Subcutaneous abdominal adipose tissue (tissue), 5 donors: ENCODE data around the gene PEPD.

Source experiments
- H3K27ac ChIP-seq: one replicate; pipeline ENCODE4 v1.7.0; 2013; ENCODE audit warnings: low read depth, mild to moderate bottlenecking, inconsistent platforms, low read length, moderate library complexity
- H3K27me3 ChIP-seq, 5 donors: one replicate each; pipeline ENCODE4 v1.7.0; 2013; ENCODE audit warnings: low read length in 5 of 5, inconsistent platforms in 1 of 5; ENCODE audit not compliant: control insufficient read depth in 5 of 5, insufficient read depth in 4 of 5
- H3K36me3 ChIP-seq, 5 donors: one replicate each; pipeline ENCODE4 v1.7.0; 2013; ENCODE audit warnings: low read length in 5 of 5; ENCODE audit not compliant: control insufficient read depth in 5 of 5, insufficient read depth in 5 of 5
- H3K4me1 ChIP-seq, 5 donors: one replicate each; pipeline ENCODE4 v1.7.0; 2013; ENCODE audit warnings: low read length in 5 of 5, mild to moderate bottlenecking in 3 of 5, moderate library complexity in 1 of 5; ENCODE audit not compliant: control insufficient read depth in 5 of 5, insufficient read depth in 5 of 5
- H3K4me3 ChIP-seq, 5 donors: one replicate each; pipeline ENCODE4 v1.7.0; 2013; ENCODE audit warnings: low read length in 5 of 5, low read depth in 1 of 5
- H3K9ac ChIP-seq, 5 donors: one replicate each; pipeline ENCODE4 v1.7.0; 2013; ENCODE audit warnings: low read length in 5 of 5, mild to moderate bottlenecking in 4 of 5, moderate library complexity in 3 of 5
- H3K9me3 ChIP-seq, 5 donors: one replicate each; pipeline ENCODE4 v1.7.0; 2013; ENCODE audit warnings: low read length in 5 of 5; ENCODE audit not compliant: control insufficient read depth in 5 of 5
- donor health status: healthy.
- donor health status: healthy.
- donor health status: healthy.
- donor health status: healthy.
- donor health status: healthy.

The PEPD gene

GRCh38 chr19:33405553-33406461, 115.8 kb downstream of the PEPD start:
- peaks cover 0 to 29% (median 18%) of the 10 kb centered on the region in 5 donors for H3K36me3 ChIP-seq
- H3K27me3 ChIP-seq: no peaks in the 10 kb centered on the region
- H3K9me3 ChIP-seq: no peaks in the 10 kb centered on the region
- H3K4me3 ChIP-seq: peak overlapping the region in 1 of 5 donors; percentile 15
- H3K9ac ChIP-seq: no peak overlapping the region
- peak overlapping the region; percentile 32 for H3K27ac ChIP-seq
- peaks cover 3 to 48% (median 38%) of the 10 kb centered on the region in 5 donors for H3K4me1 ChIP-seq

DNA sequence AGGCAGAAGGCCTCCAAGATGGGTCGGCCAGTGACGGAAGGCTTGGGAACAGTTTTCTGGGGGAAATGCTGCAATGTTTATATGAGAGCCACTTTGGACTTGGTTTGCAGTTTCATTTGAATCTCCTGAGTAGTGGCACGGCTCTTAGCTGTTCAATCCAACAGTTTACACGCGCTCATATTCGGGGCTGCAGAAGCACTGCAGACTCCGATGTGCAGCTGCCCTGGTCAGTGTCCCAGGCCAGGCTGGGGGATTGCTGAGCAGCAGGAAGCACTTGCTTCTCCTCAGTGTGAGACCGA, 116.4 kb downstream of the PEPD start:
- H3K36me3 ChIP-seq: peaks cover 0 to 24% (median 12%) of the 10 kb centered on the region in 5 donors
- H3K4me3 ChIP-seq: peak overlapping the region in 1 of 5 donors; percentile 15
- peaks cover 3 to 48% (median 38%) of the 10 kb centered on the region in 5 donors for H3K4me1 ChIP-seq
- H3K9ac ChIP-seq: no peak overlapping the region
- no peaks in the 10 kb centered on the region for H3K27me3 ChIP-seq
- peak overlapping the region; percentile 32 for H3K27ac ChIP-seq
- H3K9me3 ChIP-seq: no peaks in the 10 kb centered on the region

GRCh38 chr19:33404506-33405253, 116.9 kb downstream of the PEPD start:
- Histone ChIP-seq H3K36me3 (peaks cover 0 to 24% (median 7%) of the 10 kb centered on the region in 5 donors), H3K4me1 (peaks cover 3 to 48% (median 38%) of the 10 kb centered on the region in 5 donors), H3K9ac (peak overlapping the region in 1 of 5 donors; percentile 44), H3K4me3 (no peak overlapping the region), H3K27ac (peak overlapping the region; percentile 32), H3K27me3 (no peaks in the 10 kb centered on the region), H3K9me3 (no peaks in the 10 kb centered on the region)

DNA sequence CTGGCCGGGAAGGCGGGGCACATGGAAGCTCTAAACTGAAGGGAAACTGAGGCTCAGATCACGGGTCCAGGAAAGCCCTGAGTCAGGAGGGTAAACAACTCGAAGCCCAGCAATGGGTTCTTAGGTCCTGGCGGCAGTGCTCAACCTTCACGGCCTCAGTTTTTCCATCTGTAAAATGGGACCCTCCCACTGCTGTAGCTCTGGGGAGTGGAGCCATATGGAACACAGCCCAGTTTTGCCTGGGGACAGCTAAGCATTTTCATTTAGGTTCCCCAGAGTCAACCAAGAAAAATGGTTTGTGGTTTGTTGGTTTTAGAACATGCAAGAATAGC, 117.7 kb downstream of the PEPD start:
- Histone ChIP-seq H3K27ac (peak overlapping the region; percentile 32), H3K36me3 (peaks cover 0 to 24% (median 6%) of the 10 kb centered on the region in 5 donors), H3K27me3 (no peaks in the 10 kb centered on the region), H3K9ac (peak overlapping the region in 1 of 5 donors; percentile 44), H3K4me3 (no peak overlapping the region), H3K4me1 (peaks cover 3 to 48% (median 38%) of the 10 kb centered on the region in 5 donors), H3K9me3 (no peaks in the 10 kb centered on the region)

- Histone ChIP-seq H3K4me1 (peaks cover 3 to 48% (median 38%) of the 10 kb centered on the region in 5 donors), H3K9me3 (no peaks in the 10 kb centered on the region), H3K36me3 (peaks cover 0 to 24% (median 6%) of the 10 kb centered on the region in 5 donors), H3K9ac (no peak overlapping the region), H3K27ac (peak overlapping the region; percentile 32), H3K4me3 (no peak overlapping the region), H3K27me3 (no peaks in the 10 kb centered on the region)
Measured at GRCh38 chr19:33403221-33403972, 118.2 kb downstream of the PEPD start.

GRCh38 chr19:33402421-33403220, 119.0 kb downstream of the PEPD start:
- Histone ChIP-seq H3K9me3 (no peaks in the 10 kb centered on the region), H3K4me1 (peaks cover 3 to 54% (median 42%) of the 10 kb centered on the region in 5 donors), H3K4me3 (no peak overlapping the region), H3K27me3 (no peaks in the 10 kb centered on the region), H3K9ac (no peak overlapping the region), H3K27ac (peak overlapping the region; percentile 32), H3K36me3 (peaks cover 0 to 22% (median 7%) of the 10 kb centered on the region in 5 donors)

- H3K27ac ChIP-seq: no peak overlapping the region
Measured at GRCh38 chr19:33401683-33402420, 119.7 kb downstream of the PEPD start.

DNA sequence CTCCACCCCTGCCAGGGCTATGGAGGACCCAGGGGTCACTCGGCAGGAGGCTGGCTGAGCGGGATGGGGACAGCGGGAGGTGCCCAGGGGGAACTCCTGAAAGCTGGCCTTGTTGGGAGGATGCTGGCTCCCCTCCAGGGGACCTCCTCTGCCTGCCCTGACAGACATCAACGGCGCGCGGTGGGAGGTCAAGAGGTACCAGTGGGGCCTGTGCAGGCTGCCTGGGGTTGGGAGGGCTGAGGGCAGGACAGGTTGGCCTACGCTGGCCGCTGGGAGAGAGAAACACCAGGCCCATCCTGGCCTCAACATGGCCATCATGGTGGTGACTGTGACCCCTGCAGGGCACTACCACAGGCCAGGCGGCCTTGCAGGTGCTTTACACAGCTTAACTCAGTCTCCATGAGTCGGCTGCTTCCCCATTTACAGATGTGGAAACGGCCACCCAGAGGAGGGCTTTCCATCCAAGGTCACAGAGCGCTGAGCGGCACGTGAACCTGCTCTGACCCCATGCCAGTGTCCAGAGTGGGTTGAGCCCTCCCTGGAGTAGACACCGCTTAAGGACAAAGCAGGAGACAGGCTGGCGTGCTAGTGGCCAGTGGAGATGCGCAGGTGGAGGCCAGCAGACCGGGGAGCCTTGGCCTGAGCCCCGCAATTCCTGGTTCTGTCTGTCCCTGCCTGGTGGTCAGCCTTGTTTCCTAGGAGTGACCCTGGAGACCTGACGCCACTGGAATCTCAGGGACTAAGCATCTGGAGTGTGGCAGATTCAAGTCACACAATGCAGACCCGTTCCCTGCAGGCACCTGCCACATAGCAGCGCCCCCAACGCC, 120.5 kb downstream of the PEPD start:
- no peak overlapping the region for H3K27ac ChIP-seq
- H3K36me3 ChIP-seq: peaks cover 0 to 22% (median 6%) of the 10 kb centered on the region in 5 donors
- no peak overlapping the region for H3K4me3 ChIP-seq
- no peaks in the 10 kb centered on the region for H3K9me3 ChIP-seq
- no peaks in the 10 kb centered on the region for H3K27me3 ChIP-seq
- no peak overlapping the region for H3K9ac ChIP-seq
- peaks cover 7 to 61% (median 50%) of the 10 kb centered on the region in 5 donors for H3K4me1 ChIP-seq

More at GRCh38 chr19:33401683-33402420, 119.7 kb downstream of the PEPD start:
- Histone ChIP-seq H3K4me3 (no peak overlapping the region), H3K36me3 (peaks cover 0 to 22% (median 6%) of the 10 kb centered on the region in 5 donors), H3K27me3 (no peaks in the 10 kb centered on the region), H3K4me1 (peaks cover 7 to 62% (median 50%) of the 10 kb centered on the region in 5 donors), H3K9ac (no peak overlapping the region), H3K9me3 (no peaks in the 10 kb centered on the region)
